Fibroblast of lung (primary cell): Measurements from ENCODE around the gene SUPT3H.

ENCODE experiments used
- EZH2 ChIP-seq: IDR thresholded peaks from 2 replicates; pipeline ENCODE4 v1.5.1; 2012; ENCODE audit warnings: low read length, control low read depth, mild to moderate bottlenecking; ENCODE audit errors: missing control alignments
- TF ChIP-seq, protein P1 (sequence below), 2 donors: IDR thresholded peaks in 1 of 2; conservative IDR thresholded peaks in 1 of 2; 1 replicate in 1 of 2; 2 replicates in 1 of 2; pipeline ENCODE4 v1.5.1; 2011 to 2012; ENCODE audit warnings: low read length in 2 of 2, control low read depth in 1 of 2, inconsistent platforms in 1 of 2, low read depth in 1 of 2, mild to moderate bottlenecking in 1 of 2

DNA sequence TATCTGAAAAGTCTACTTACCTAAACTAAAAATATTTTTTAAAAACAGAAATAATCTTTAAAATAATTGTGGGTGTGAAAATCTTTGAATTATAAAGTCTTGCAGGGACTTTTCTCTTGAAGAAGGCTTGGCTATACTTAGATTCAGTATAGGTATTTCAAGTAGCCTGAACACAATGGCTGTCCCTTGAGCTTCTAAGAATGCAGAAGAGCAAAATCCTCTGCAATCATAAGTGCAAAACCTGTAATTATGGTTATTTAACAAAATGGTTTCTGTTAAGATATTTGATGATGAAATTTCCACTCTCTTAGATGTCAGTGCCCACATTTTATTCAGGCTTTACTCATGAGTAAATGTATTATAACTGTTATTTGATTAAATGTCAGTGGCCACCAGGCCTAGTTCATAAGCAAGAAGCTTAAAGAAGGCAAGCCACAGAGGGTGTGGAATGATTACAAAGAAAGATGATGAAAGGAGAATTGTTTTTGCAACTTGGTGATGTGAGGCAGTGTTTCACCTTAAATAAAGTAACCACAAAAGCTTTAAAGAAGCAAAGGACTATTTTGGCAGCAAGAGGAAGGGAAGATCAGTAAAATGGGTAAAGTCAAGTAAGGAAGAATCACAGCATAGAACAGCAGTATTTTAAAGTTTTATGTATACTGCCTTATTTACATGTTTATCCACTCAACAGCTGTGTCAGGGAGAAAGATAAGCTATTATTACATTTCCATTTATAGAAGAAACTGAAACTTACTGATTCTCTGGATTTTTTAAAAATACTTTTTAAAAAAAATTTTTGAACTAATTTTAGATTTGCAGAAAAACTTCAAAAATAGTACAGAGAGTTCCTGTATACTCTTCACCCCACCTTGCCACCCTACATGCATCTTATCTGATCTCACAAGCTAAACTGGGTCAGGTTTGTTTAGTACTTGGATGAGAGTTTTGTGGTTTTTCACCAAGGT lies 400.8 kb downstream of the SUPT3H start:
- TF ChIP-seq, protein P1, sequence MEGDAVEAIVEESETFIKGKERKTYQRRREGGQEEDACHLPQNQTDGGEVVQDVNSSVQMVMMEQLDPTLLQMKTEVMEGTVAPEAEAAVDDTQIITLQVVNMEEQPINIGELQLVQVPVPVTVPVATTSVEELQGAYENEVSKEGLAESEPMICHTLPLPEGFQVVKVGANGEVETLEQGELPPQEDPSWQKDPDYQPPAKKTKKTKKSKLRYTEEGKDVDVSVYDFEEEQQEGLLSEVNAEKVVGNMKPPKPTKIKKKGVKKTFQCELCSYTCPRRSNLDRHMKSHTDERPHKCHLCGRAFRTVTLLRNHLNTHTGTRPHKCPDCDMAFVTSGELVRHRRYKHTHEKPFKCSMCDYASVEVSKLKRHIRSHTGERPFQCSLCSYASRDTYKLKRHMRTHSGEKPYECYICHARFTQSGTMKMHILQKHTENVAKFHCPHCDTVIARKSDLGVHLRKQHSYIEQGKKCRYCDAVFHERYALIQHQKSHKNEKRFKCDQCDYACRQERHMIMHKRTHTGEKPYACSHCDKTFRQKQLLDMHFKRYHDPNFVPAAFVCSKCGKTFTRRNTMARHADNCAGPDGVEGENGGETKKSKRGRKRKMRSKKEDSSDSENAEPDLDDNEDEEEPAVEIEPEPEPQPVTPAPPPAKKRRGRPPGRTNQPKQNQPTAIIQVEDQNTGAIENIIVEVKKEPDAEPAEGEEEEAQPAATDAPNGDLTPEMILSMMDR (conservative IDR thresholded peaks at IDR 0.05 in 1 of 2, IDR thresholded peaks at IDR 0.05 in 1 of 2; ENCODE audit: low read depth in 1 of 2, low read length in 2 of 2), result no peak
- TF ChIP-seq EZH2, result no peak
